Activated naive CD8-positive, alpha-beta T cell treated with anti-CD3 and anti-CD28 coated beads, Interleukin-2, amount 10 ng/mL, durations not matched to agents 7 days and 5 days (primary cell): Measurements from ENCODE around the gene RNASE2. TPM values are rescaled to one million over a fixed set of nuclear protein-coding genes. Genes with fewer than 3 reads are reported as not detected.
A peak's percentile ranks its signal among the peaks of the same experiment; 100 is the strongest.
"Not testable (repeated sequence)": the region's sequence is repeated elsewhere in the genome, so short reads cannot be mapped to it uniquely, and the experiment has no call there.

Experiments
- ATAC-seq: fragments of 150-1000 bp; cut with Tn5 transposase; one replicate; pipeline ENCODE4 v1.10.0; 2021; ENCODE audit warnings: low read depth, moderate library complexity
- POLR2A ChIA-PET: fragments of 350-600 bp; sonication (Branson Sonifier 250); formaldehyde crosslinking; loops from one replicate; lab custom pipeline; 2021; ENCODE audit warnings: antibody characterized with exemption; lab: Charles Lee
- DNase-seq: peaks from one replicate; pipeline ENCODE4 v3.0.0; 2021
- H3K27ac Mint-ChIP-seq: one replicate; pipeline ENCODE4 v1.8.0; 2022; ENCODE audit warnings: mild to moderate bottlenecking, mixed read lengths
- H3K27me3 Mint-ChIP-seq: one replicate; pipeline ENCODE4 v1.8.0; 2022; ENCODE audit warnings: mild to moderate bottlenecking, moderate library complexity, mixed read lengths
- H3K36me3 Mint-ChIP-seq: one replicate; pipeline ENCODE4 v1.8.0; 2021; ENCODE audit warnings: mild to moderate bottlenecking, mixed read lengths
- H3K4me1 Mint-ChIP-seq: one replicate; pipeline ENCODE4 v1.8.0; 2021; ENCODE audit warnings: mixed read lengths
- H3K4me3 Mint-ChIP-seq: one replicate; pipeline ENCODE4 v1.8.0; 2022; ENCODE audit warnings: mild to moderate bottlenecking, moderate library complexity, mixed read lengths
- H3K9me3 Mint-ChIP-seq: one replicate; pipeline ENCODE4 v1.8.0; 2021; ENCODE audit warnings: mixed read lengths
- total RNA-seq, 2 experiments: library from RNA; stranded (reverse); gene quantifications; one replicate each; pipeline ENCODE4 v1.2.3, GENCODE V29; 2021

The RNASE2 gene
- total RNA-seq = not detected

- H3K27ac Mint-ChIP-seq, POLR2A ChIA-PET, H3K36me3 Mint-ChIP-seq, ATAC-seq, DNase-seq, H3K9me3 Mint-ChIP-seq: not testable (repeated sequence)
- Mint-ChIP-seq H3K4me3 (peak within 1 kb of the TSS; percentile 18), H3K4me1 (peaks cover 14% of the 10 kb centered on the region), H3K27me3 (peaks cover 17% of the 10 kb centered on the region)
Observed at GRCh38 chr14:20954736-20955537, at the start of gene RNASE2. Gene RNASE2, plus strand, starts transcription at chr14:20955487. Its CDS starts 285 bp downstream, at chr14:20955772.

- no peaks in the 10 kb centered on the region for H3K4me1 Mint-ChIP-seq
- no peak for ATAC-seq
- H3K4me3 Mint-ChIP-seq = no peak overlapping the region
- POLR2A ChIA-PET = no interaction called here
- no peak overlapping the region for H3K27ac Mint-ChIP-seq
- DNase-seq = no peak
- peaks cover 21% of the 10 kb centered on the region for H3K27me3 Mint-ChIP-seq
- H3K36me3 Mint-ChIP-seq = no peaks in the 10 kb centered on the region
- no peaks in the 10 kb centered on the region for H3K9me3 Mint-ChIP-seq
Observed at GRCh38 chr14:20905676-20906075, 49.6 kb upstream of the RNASE2 start.

GRCh38 chr14:20907214-20907613, 48.1 kb upstream of the RNASE2 start:
- ATAC-seq (no peak), DNase-seq (no peak)
- H3K4me1 Mint-ChIP-seq = no peaks in the 10 kb centered on the region
- POLR2A ChIA-PET = no interaction called here
- no peaks in the 10 kb centered on the region for H3K36me3 Mint-ChIP-seq
- no peak overlapping the region for H3K27ac Mint-ChIP-seq
- H3K27me3 Mint-ChIP-seq = peaks cover 21% of the 10 kb centered on the region
- H3K9me3 Mint-ChIP-seq = no peaks in the 10 kb centered on the region
- H3K4me3 Mint-ChIP-seq = no peak overlapping the region

GRCh38 chr14:20910822-20911221, 44.5 kb upstream of the RNASE2 start:
- POLR2A ChIA-PET, H3K9me3 Mint-ChIP-seq, H3K27ac Mint-ChIP-seq, H3K4me1 Mint-ChIP-seq, DNase-seq, ATAC-seq, H3K36me3 Mint-ChIP-seq, H3K4me3 Mint-ChIP-seq: not testable (repeated sequence)
- H3K27me3 Mint-ChIP-seq = peaks cover 21% of the 10 kb centered on the region

GRCh38 chr14:20919038-20919756, 36.1 kb upstream of the RNASE2 start:
- H3K36me3 Mint-ChIP-seq, H3K4me1 Mint-ChIP-seq, H3K9me3 Mint-ChIP-seq, DNase-seq, ATAC-seq, POLR2A ChIA-PET, H3K4me3 Mint-ChIP-seq, H3K27ac Mint-ChIP-seq: not testable (repeated sequence)
- H3K27me3 Mint-ChIP-seq = peaks cover 22% of the 10 kb centered on the region

GRCh38 chr14:20923766-20924297, 31.5 kb upstream of the RNASE2 start:
- not testable (repeated sequence) for ATAC-seq, H3K4me1 Mint-ChIP-seq

GRCh38 chr14:20934148-20934762, 21.0 kb upstream of the RNASE2 start:
- no peaks in the 10 kb centered on the region for H3K36me3 Mint-ChIP-seq
- POLR2A ChIA-PET = no interaction called here
- H3K27ac Mint-ChIP-seq = no peak overlapping the region
- DNase-seq (peak; percentile 59), ATAC-seq (no peak)
- peaks cover 7% of the 10 kb centered on the region for H3K27me3 Mint-ChIP-seq
- peaks cover 3% of the 10 kb centered on the region for H3K4me1 Mint-ChIP-seq
- H3K4me3 Mint-ChIP-seq = no peak overlapping the region
- peaks cover 1% of the 10 kb centered on the region for H3K9me3 Mint-ChIP-seq

More at GRCh38 chr14:20923766-20924297, 31.5 kb upstream of the RNASE2 start:
- DNase-seq, H3K36me3 Mint-ChIP-seq, H3K4me3 Mint-ChIP-seq, POLR2A ChIA-PET, H3K27ac Mint-ChIP-seq, H3K9me3 Mint-ChIP-seq: not testable (repeated sequence)
- H3K27me3 Mint-ChIP-seq = peaks cover 18% of the 10 kb centered on the region

GRCh38 chr14:20935303-20935984, 19.8 kb upstream of the RNASE2 start:
- no peak for ATAC-seq
- H3K27me3 Mint-ChIP-seq = peaks cover 5% of the 10 kb centered on the region
- H3K27ac Mint-ChIP-seq = no peak overlapping the region
- DNase-seq = no peak
- H3K9me3 Mint-ChIP-seq = peaks cover 1% of the 10 kb centered on the region
- no peak overlapping the region for H3K4me3 Mint-ChIP-seq
- H3K36me3 Mint-ChIP-seq = no peaks in the 10 kb centered on the region
- POLR2A ChIA-PET = no interaction called here
- peaks cover 3% of the 10 kb centered on the region for H3K4me1 Mint-ChIP-seq

- H3K4me1 Mint-ChIP-seq, POLR2A ChIA-PET, ATAC-seq, H3K36me3 Mint-ChIP-seq, DNase-seq, H3K4me3 Mint-ChIP-seq, H3K9me3 Mint-ChIP-seq, H3K27ac Mint-ChIP-seq: not testable (repeated sequence)
- H3K27me3 Mint-ChIP-seq = peaks cover 11% of the 10 kb centered on the region
Observed at GRCh38 chr14:20945146-20945545, 10.1 kb upstream of the RNASE2 start.

GRCh38 chr14:20946707-20947106, 8.6 kb upstream of the RNASE2 start:
- peaks cover 12% of the 10 kb centered on the region for H3K27me3 Mint-ChIP-seq
- H3K9me3 Mint-ChIP-seq, ATAC-seq, H3K4me1 Mint-ChIP-seq, H3K27ac Mint-ChIP-seq, DNase-seq, H3K36me3 Mint-ChIP-seq, POLR2A ChIA-PET, H3K4me3 Mint-ChIP-seq: not testable (repeated sequence)

- Mint-ChIP-seq H3K4me1 (peaks cover 15% of the 10 kb centered on the region), H3K27me3 (peaks cover 17% of the 10 kb centered on the region)
- DNase-seq, ATAC-seq, H3K27ac Mint-ChIP-seq, H3K9me3 Mint-ChIP-seq, H3K36me3 Mint-ChIP-seq, POLR2A ChIA-PET, H3K4me3 Mint-ChIP-seq: not testable (repeated sequence)
Observed at GRCh38 chr14:20955538-20955873, 219 bp downstream of the RNASE2 start.

- no peak for DNase-seq
- peaks cover 17% of the 10 kb centered on the region for H3K27me3 Mint-ChIP-seq
Observed at GRCh38 chr14:20956376-20956976, 1.2 kb downstream of the RNASE2 start.

More at GRCh38 chr14:20956376-20956976, 1.2 kb downstream of the RNASE2 start:
- Mint-ChIP-seq H3K4me1 (peaks cover 19% of the 10 kb centered on the region), H3K9me3 (no peaks in the 10 kb centered on the region), H3K4me3 (peak overlapping the region; percentile 18), H3K36me3 (peaks cover 2% of the 10 kb centered on the region), H3K27ac (no peak overlapping the region)
- POLR2A ChIA-PET = interaction anchor here (1.3 kb wide), 1 partner anchor 14 kb away, joined by 4 read pairs; no protein-coding TSS in a partner anchor
- no peak for ATAC-seq
